OCI-LY7 (cell line): ENCODE measurements around the gene TMC4. TPM values are rescaled to one million over a fixed set of nuclear protein-coding genes. Genes with fewer than 3 reads are reported as not detected.

ENCODE experiments used
- BruUV-seq: library from RNA; stranded (reverse); fragments of 400-500 nt; replicated peaks from 2 replicates; lab custom pipeline; 2021; lab: Mats Ljungman, UMichigan
- CTCF ChIA-PET: fragments of 300-600 bp; sonication (Branson Sonifier 250); formaldehyde crosslinking; loops from one replicate; lab custom pipeline; 2022; ENCODE audit warnings: antibody characterized with exemption; ENCODE audit not compliant: unreplicated experiment; lab: Charles Lee
- POLR2A ChIA-PET: fragments of 300-600 bp; sonication (Branson Sonifier 250); formaldehyde crosslinking; loops from one replicate; lab custom pipeline; 2022; ENCODE audit warnings: antibody characterized with exemption; lab: Charles Lee
- DNase-seq: peaks from one replicate; pipeline ENCODE4 v3.0.0-alpha.2; 2015; ENCODE audit warnings: low spot score
- H2AFZ ChIP-seq: fragments of 200-600 bp; sonication (generic), shearing (Covaris generic); 2 replicates; pipeline ENCODE4 v1.6.1; 2014; ENCODE audit warnings: mild to moderate bottlenecking, antibody characterized with exemption, low read length, moderate library complexity
- H3K27ac ChIP-seq: fragments of 200-600 bp; sonication (generic); 2 replicates; pipeline ENCODE4 v1.5.1; 2014; ENCODE audit warnings: mixed run types, low read depth, mild to moderate bottlenecking, moderate library complexity, low read length, inconsistent platforms; ENCODE audit not compliant: poor library complexity, severe bottlenecking
- H3K36me3 ChIP-seq: fragments of 200-600 bp; sonication (generic); 2 replicates; pipeline ENCODE4 v1.6.1; 2014; ENCODE audit warnings: mild to moderate bottlenecking, antibody characterized with exemption, low read length, moderate library complexity, mixed read lengths; ENCODE audit not compliant: insufficient read depth
- H3K4me1 ChIP-seq: fragments of 200-600 bp; sonication (generic); 2 replicates; pipeline ENCODE4 v1.5.1; 2014; ENCODE audit warnings: mild to moderate bottlenecking, low read length; ENCODE audit not compliant: insufficient read depth, poor library complexity, severe bottlenecking
- H3K4me2 ChIP-seq: fragments of 200-600 bp; sonication (generic); 2 replicates; pipeline ENCODE4 v1.6.1; 2014; ENCODE audit warnings: mild to moderate bottlenecking, low read length
- H3K4me3 ChIP-seq: fragments of 200-600 bp; sonication (generic); 2 replicates; pipeline ENCODE4 v1.5.1; 2014; ENCODE audit warnings: mild to moderate bottlenecking, low read depth, low read length; ENCODE audit not compliant: poor library complexity, severe bottlenecking
- H3K79me2 ChIP-seq: fragments of 200-600 bp; sonication (generic); 2 replicates; pipeline ENCODE4 v1.6.1; 2016; ENCODE audit warnings: low read depth, mild to moderate bottlenecking, low read length, moderate library complexity, mixed read lengths; ENCODE audit not compliant: insufficient read depth
- H3K9me2 ChIP-seq: fragments of 200-600 bp; sonication (generic); 2 replicates; pipeline ENCODE4 v1.6.1; 2016; ENCODE audit warnings: mild to moderate bottlenecking, low read length, mixed read lengths; ENCODE audit not compliant: insufficient read depth
- H3K9me3 ChIP-seq: fragments of 200-600 bp; sonication (generic); 2 replicates; pipeline ENCODE4 v1.6.1; 2014; ENCODE audit warnings: mild to moderate bottlenecking, mixed run types, low read length, mixed read lengths
- H4K20me1 ChIP-seq: fragments of 200-600 bp; sonication (generic); 2 replicates; pipeline ENCODE4 v1.6.1; 2014; ENCODE audit warnings: mild to moderate bottlenecking, antibody characterized with exemption, low read length, moderate library complexity, mixed read lengths; ENCODE audit not compliant: insufficient read depth
- CTCF ChIP-seq: fragments of 200-600 bp; sonication (generic); conservative IDR thresholded peaks from 2 replicates; pipeline ENCODE4 v1.5.1; 2014; ENCODE audit warnings: mild to moderate bottlenecking, antibody characterized with exemption, low read length, moderate library complexity, mixed read lengths
- EZH2phosphoT487 ChIP-seq: fragments of 200-600 bp; sonication (generic); IDR thresholded peaks from 2 replicates; pipeline ENCODE4 v1.6.1; 2018; ENCODE audit warnings: low read depth, borderline replicate concordance, mild to moderate bottlenecking, mixed run types, antibody characterized with exemption, low read length, moderate library complexity, mixed read lengths
- intact Hi-C: fragments of 100-400 bp; cut with micrococcal nuclease; formaldehyde crosslinking; loops from one replicate; pipeline ENCODE4 v1.10.0; 2022; ENCODE audit not compliant: unreplicated experiment
- total RNA-seq, 2 experiments: library from RNA; depleted of rRNA in 1 of 2; stranded (reverse); fragments of >200 nt in 1 of 2; shearing (Covaris generic) in 1 of 2; gene quantifications; 2 replicates each; pipeline ENCODE4 v1.2.3, GENCODE V29; 2014 to 2022

TMC4 gene
- total RNA-seq, 2 experiments from 2014 or later: not detected

- intact Hi-C loops: no loop called here
- Histone ChIP-seq H3K79me2 (peaks cover 17% of the 10 kb centered on the region), H2AFZ (no peak overlapping the region), H3K36me3 (peaks cover 73% of the 10 kb centered on the region), H3K27ac (no peak overlapping the region), H4K20me1 (peaks cover 21% of the 10 kb centered on the region), H3K9me3 (no peaks in the 10 kb centered on the region), H3K4me2 (no peak overlapping the region), H3K4me3 (no peak overlapping the region), H3K4me1 (peaks cover 30% of the 10 kb centered on the region), H3K9me2 (no peaks in the 10 kb centered on the region)
- no peak for DNase-seq
- BruUV-seq: no TSS peak
- TF ChIP-seq EZH2phosphoT487 (no peak), CTCF (no peak)
- POLR2A ChIA-PET: no interaction called here
- CTCF ChIA-PET: no interaction called here
These were observed 37.0 kb upstream of the TMC4 start for GRCh38 chr19:54209811-54210494.

GRCh38 chr19:54209058-54209810 is 36.3 kb upstream of the TMC4 start:
- BruUV-seq: no TSS peak
- POLR2A ChIA-PET: no interaction called here

More at GRCh38 chr19:54209058-54209810, 36.3 kb upstream of the TMC4 start:
- Histone ChIP-seq H2AFZ (no peak overlapping the region), H3K27ac (no peak overlapping the region), H3K36me3 (peaks cover 78% of the 10 kb centered on the region), H3K9me2 (no peaks in the 10 kb centered on the region), H3K79me2 (peaks cover 24% of the 10 kb centered on the region), H3K4me1 (peaks cover 37% of the 10 kb centered on the region), H3K4me3 (no peak overlapping the region), H4K20me1 (peaks cover 28% of the 10 kb centered on the region), H3K9me3 (no peaks in the 10 kb centered on the region), H3K4me2 (no peak overlapping the region)
- CTCF ChIA-PET: no interaction called here
- TF ChIP-seq EZH2phosphoT487 (no peak), CTCF (no peak)
- intact Hi-C loops: no loop called here
- DNase-seq: no peak
